HK-2 (cell line): ENCODE results near the gene NOC4L.
"Not testable (repeated sequence)": the region's sequence is repeated elsewhere in the genome, so short reads cannot be mapped to it uniquely, and the experiment has no call there.

ENCODE experiments used
- DNase-seq: peaks from one replicate; pipeline ENCODE4 v3.0.0-alpha.2; 2018; ENCODE audit not compliant: unreplicated experiment

The NOC4L gene

GRCh38 chr12:132142679-132143335 lies 1.4 kb upstream of the NOC4L start:
- no peak for DNase-seq

DNA sequence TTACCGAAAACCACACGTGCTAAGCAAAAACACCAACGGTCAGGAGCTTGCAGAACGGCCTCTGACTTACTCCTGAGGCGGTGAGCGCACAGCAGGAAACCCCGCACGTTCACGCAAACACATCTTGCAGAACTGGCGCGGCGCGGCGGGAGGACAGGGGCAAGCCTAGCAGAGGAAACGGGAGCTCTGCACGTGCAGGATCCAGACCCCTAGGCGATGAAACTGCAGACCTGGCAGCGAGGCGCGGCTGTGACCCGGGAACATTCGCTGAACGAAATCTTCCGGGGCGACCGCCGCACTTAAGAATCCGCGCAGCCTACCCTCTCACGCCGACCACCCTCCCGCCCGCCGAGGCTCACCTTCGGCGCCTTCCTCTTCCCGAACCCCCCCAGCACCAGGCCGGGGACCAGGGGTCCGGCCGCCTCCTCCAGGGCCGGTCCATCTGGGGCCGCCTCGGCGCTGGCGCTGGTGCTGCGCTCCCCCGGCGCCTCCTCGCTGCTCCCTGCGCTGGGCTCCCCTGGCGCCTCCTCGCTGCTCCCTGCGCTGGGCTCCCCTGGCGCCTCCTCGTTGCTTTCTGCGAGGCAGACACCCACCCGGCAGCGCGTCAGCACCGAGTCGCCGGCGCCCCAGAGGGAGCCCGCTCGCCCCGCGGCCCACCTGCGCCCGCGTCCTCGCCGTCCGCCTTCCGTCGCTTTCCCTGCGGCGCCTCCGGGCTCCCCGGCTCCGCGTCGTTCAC lies 753 bp upstream of the NOC4L start:
- DNase-seq: no peak

GRCh38 chr12:132144810-132145168 lies 532 bp downstream of the NOC4L start:
- no peak for DNase-seq

DNA sequence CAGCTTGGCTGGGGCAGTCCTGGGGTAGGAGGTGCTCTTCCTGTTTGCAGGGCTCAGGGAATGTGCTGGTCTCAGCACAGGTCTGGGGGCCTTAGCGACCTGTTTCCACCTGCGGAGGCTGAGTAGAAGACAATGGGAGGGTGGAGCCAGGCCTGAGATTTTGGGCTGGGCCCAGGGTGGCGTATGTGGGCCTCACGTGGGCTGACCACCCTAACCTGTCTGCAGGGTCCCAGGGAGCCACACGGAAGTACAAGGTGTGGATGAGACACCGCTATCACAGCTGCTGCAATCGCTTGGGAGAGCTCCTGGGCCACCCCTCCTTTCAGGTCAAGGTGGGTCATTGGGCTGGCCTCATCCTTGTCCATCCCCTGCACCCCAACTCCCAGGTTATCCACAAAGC lies 1.1 kb downstream of the NOC4L start:
- no peak for DNase-seq

GRCh38 chr12:132146098-132146497 lies 1.8 kb downstream of the NOC4L start:
- DNase-seq: no peak

DNA sequence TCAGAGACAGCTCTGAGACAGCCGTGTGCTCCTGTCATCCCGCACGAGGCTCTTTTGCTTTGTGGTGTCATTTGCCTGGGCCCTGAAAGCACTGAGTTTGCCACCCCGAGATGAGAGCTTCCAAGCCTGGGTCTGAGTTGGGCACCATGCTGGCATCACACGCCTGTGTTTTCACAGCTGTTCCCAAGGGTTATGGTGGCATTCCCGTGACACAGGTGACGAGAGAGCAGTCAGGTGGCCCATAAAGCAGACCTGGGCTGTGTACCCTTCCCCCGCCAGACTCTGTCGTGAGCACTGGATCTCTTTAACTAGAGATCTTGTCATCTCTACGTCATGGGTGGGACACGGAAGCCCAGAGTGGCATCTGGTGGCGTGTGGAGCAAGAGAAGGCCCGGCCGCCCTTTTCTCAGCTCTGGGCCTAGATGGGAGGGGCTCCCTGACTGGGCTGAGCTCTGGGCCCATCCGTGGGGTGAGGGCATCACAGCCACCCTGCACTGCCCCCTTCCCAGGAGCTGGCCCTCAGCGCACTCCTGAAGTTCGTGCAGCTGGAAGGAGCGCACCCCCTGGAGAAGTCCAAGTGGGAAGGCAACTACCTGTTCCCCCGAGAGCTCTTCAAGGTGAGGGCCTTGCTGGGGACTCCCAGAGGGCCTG lies 2.6 kb downstream of the NOC4L start:
- no peak for DNase-seq

DNA sequence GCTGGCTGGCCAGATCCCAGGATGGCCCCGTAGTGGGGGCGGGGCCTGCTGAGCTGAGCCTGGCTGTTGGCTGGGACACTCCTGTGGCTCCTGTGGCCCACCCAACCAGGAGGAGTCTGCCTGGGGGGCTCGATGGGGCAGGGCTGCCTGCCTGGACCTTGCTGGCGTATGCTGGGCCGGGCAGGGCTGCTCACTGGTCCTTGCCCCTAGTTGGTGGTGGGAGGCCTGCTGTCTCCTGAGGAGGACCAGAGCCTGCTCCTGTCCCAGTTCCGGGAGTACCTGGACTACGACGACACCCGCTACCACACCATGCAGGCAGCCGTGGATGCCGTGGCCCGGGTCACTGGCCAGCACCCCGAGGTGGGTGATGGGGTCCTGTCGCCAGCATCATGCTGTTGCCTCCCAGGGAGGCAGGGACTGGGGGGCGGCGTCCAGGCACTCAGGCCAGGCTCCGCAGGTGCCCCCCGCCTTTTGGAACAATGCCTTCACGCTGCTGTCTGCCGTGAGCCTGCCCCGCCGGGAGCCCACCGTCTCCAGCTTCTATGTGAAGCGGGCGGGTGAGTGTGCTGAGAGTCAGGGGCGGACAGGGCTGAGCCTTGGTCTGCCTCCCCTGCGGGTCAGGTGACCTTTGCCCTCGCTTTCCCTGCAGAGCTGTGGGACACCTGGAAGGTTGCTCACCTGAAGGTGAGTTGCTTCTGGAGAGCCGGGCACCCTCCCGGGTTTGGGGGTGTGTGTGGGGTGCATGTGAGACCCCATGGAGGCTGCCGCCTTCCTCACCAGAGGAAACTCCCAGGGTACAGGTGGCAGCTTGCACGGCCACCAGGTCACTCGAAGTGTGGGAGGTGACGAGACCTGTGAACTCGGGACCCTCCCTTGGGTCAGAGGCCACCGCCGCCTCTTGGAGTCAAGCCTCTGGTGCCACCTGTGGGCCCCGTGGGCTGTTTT lies 3.4 kb downstream of the NOC4L start:
- no peak for DNase-seq

DNA sequence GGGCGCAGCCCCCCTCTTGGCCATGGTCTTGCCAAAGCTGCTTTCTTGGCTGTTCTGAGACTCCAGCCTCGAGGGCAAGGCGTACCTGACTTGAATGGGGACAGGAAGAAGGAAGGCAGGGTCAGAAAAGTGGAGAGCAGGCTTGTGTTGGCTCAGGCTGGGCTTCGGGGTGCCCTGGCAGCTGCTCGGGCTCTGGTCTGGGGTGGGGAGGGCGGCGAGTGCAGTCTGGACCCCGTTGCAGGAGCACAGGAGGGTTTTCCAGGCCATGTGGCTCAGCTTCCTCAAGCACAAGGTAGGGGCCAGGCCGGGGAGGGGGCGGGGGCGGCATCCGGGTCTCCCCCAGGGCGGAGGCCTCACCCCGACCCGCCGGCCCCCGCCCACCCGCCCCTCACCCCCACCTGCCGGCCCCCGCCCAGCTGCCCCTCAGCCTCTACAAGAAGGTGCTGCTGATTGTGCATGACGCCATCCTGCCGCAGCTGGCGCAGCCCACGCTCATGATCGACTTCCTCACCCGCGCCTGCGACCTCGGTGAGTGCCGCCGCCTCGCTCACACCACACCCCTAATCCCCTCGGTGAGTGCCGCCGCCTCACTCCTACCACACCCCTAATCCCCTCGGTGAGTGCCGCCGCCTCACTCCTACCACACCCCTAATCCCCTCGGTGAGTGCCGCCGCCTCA lies 4.2 kb downstream of the NOC4L start:
- no peak for DNase-seq

DNA sequence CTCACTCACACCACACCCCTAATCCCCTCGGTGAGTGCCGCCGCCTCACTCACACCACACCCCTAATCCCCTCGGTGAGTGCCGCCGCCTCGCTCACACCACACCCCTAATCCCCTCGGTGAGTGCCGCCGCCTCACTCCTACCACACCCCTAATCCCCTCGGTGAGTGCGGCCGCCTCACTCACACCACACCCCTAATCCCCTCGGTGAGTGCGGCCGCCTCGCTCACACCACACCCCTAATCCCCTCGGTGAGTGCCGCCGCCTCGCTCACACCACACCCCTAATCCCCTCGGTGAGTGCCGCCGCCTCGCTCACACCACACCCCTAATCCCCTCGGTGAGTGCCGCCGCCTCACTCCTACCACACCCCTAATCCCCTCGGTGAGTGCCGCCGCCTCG lies 5.3 kb downstream of the NOC4L start:
- DNase-seq: not testable (repeated sequence)

GRCh38 chr12:132150780-132151144 lies 6.5 kb downstream of the NOC4L start:
- no peak for DNase-seq

DNA sequence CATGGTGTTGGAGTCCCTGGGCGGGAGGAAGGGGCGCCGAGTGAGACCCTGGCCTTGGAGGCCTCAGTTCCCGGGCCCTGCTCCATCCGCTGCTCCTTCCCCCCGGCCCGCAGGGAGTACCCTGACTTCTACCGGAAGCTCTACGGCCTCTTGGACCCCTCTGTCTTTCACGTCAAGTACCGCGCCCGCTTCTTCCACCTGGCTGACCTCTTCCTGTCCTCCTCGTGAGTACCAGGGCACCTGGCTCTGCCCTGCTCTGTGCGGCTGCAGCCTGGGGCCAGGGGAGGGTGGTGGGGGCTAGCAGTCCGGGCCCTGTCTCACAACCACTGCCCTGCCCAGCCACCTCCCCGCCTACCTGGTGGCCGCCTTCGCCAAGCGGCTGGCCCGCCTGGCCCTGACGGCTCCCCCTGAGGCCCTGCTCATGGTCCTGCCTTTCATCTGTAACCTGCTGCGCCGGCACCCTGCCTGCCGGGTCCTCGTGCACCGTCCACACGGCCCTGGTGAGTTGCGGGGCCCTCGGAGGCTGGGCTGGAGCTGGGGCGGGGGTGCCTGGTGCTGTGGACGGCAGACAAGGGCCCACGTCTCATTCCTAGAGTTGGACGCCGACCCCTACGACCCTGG lies 7.0 kb downstream of the NOC4L start:
- DNase-seq: no peak

GRCh38 chr12:132151766-132152410 lies 7.6 kb downstream of the NOC4L start:
- DNase-seq: no peak

DNA sequence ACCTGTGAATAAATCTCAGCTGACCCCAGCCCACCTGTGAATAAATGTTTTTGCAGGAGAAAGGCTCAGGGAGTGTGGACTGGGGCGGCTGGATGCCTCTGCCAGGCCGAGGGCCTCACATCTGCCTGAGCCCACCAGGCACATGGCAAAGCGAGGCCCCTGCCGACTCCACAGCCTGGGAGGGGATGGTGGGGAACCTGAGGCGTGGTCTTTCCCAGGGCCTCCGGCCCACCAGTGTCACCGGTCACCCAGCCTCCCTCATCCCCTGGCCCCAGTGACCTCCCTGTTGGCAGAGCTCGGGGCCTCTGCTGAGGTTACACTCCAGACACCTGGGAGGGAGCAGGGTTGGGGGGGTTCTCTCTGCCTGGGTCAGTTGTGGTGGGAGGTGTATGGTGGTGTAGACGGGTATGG lies 8.2 kb downstream of the NOC4L start:
- no peak for DNase-seq

GRCh38 chr12:132152953-132153352 lies 8.7 kb downstream of the NOC4L start:
- DNase-seq: no peak

DNA sequence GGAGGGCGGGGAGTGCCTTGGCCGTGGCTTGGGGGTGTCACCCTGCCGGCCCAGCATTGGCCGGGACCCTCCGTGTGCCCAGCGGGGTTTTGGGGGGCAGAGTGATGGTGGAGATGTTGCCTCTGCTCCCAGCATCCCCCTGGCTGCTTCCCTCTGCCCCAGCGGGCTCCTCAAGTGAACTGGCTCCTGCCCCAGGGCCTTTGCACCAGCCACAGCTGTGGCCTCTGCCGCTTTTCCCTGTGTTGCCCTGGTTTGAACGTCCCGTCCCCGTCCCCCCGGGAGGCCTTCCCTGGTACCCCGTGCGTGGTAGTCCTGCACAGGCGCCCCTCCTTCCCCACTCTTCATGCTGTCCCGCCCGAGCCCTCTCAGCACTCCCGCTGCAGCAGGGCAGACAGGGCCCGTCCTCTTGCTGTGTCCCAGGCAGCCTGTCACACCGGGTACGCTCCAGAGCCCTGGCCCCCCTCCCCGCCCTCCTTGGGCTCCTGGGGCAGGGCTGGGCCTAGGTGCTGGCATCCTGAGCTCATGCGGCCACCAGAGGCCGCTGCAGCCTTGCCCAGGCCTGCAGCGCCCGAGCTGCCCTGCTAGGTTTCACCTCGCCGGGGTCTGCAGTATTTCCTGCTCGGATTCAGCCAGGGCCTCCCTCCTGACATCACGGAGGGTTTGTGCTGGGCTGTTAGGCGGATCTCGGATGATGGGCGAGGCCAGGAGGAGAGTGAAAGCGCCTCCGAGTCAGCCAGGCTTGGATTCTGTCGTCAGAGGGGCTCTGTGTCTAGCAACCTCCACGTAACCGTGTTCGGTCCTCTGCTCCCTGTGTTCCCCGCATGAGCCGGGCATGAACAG lies 9.5 kb downstream of the NOC4L start:
- DNase-seq: peak; percentile 74

GRCh38 chr12:132154341-132154761 lies 10.1 kb downstream of the NOC4L start:
- no peak for DNase-seq

DNA sequence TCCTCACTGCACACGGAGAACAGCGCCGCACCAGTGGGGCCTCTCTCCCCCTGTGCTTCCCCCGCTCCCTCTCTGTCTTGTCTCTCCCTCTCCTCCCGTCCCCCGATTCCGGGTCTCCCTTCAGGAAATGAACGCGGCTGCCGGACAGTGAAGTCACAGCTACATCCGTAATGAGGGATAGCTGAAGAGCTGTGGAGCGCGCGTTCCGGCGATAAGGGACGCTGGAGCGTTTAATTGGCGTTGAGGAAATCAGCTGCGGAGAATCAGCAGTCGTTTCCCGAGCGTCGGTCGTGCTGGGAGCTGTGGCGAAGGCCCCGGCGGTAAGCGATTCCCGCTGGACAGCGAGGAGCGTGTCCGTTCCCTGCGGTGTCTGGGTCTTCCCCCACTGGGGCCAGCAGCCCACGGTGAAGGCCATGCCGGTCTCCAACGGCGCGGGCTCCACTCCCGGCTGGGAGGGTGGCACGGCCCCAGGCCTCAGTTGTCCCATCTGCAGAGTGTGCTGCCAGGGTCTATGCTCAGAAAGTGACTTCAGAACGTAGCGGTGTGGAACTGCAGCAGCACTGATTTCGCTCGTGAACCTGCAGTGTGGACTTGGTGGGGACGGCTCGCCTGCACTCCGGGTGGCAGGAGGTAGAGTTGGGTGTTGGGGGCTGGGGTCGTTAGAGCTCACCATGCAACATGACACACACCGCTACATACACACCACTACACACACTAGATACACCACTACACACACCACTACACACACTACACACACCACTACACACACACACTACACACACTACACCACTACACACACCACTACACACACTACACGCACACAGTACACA lies 10.9 kb downstream of the NOC4L start:
- no peak for DNase-seq

GRCh38 chr12:132155771-132156572 lies 11.7 kb downstream of the NOC4L start:
- DNase-seq: no peak
